ENCODE results near the gene GALNT2.

GALNT2 gene

GRCh38 chr1:230025686-230026085, 41.4 kb upstream of the GALNT2 start:
- Histone ChIP-seq H3K27me3 (ENCODE audit: insufficient read depth, poor library complexity, severe bottlenecking) (no peaks in the 10 kb centered on the region), H3K4me3 (replicated peaks; ENCODE audit: insufficient read depth, low read length) (no peak overlapping the region), H3K27ac (replicated peaks) (no peak overlapping the region)
- DNase-seq (ENCODE audit: low read depth in 1 of 2, low spot score in 1 of 2) = no peak
- TF ChIP-seq POLR2AphosphoS5 (IDR thresholded peaks at IDR 0.05; ENCODE audit: low read depth) = no peak
- TF ChIP-seq REST (IDR thresholded peaks at IDR 0.05; ENCODE audit: insufficient replicate concordance, low read depth) = no peak
- no peak for TF ChIP-seq GABPA (IDR thresholded peaks at IDR 0.05; ENCODE audit: low read depth)
- TF ChIP-seq SPI1 (IDR thresholded peaks at IDR 0.05; ENCODE audit: borderline replicate concordance, low read depth) = no peak
- TF ChIP-seq CTCF (IDR thresholded peaks at IDR 0.05; ENCODE audit: insufficient read depth, low read length) = no peak

GRCh38 chr1:230026139-230026538, 40.9 kb upstream of the GALNT2 start:
- H3K27me3 ChIP-seq (ENCODE audit: insufficient read depth, poor library complexity, severe bottlenecking) = no peaks in the 10 kb centered on the region
- TF ChIP-seq GABPA (IDR thresholded peaks at IDR 0.05; ENCODE audit: low read depth) (no peak), CTCF (IDR thresholded peaks at IDR 0.05; ENCODE audit: insufficient read depth, low read length) (no peak), POLR2AphosphoS5 (IDR thresholded peaks at IDR 0.05; ENCODE audit: low read depth) (no peak), REST (IDR thresholded peaks at IDR 0.05; ENCODE audit: insufficient replicate concordance, low read depth) (no peak), SPI1 (IDR thresholded peaks at IDR 0.05; ENCODE audit: borderline replicate concordance, low read depth) (no peak)
- no peak overlapping the region for H3K4me3 ChIP-seq (replicated peaks; ENCODE audit: insufficient read depth, low read length)
- no peak for DNase-seq (ENCODE audit: low read depth in 1 of 2, low spot score in 1 of 2)
- H3K27ac ChIP-seq (replicated peaks) = no peak overlapping the region

- no peak for DNase-seq (ENCODE audit: low read depth in 1 of 2, low spot score in 1 of 2)
- H3K27me3 ChIP-seq (ENCODE audit: insufficient read depth, poor library complexity, severe bottlenecking) = no peaks in the 10 kb centered on the region
- no peak overlapping the region for H3K4me3 ChIP-seq (replicated peaks; ENCODE audit: insufficient read depth, low read length)
- TF ChIP-seq GABPA (IDR thresholded peaks at IDR 0.05; ENCODE audit: low read depth) = no peak
- no peak for TF ChIP-seq POLR2AphosphoS5 (IDR thresholded peaks at IDR 0.05; ENCODE audit: low read depth)
- TF ChIP-seq SPI1 (IDR thresholded peaks at IDR 0.05; ENCODE audit: borderline replicate concordance, low read depth) = no peak
- no peak for TF ChIP-seq REST (IDR thresholded peaks at IDR 0.05; ENCODE audit: insufficient replicate concordance, low read depth)
- no peak for TF ChIP-seq CTCF (IDR thresholded peaks at IDR 0.05; ENCODE audit: insufficient read depth, low read length)
- H3K27ac ChIP-seq (replicated peaks) = no peak overlapping the region
Measured at GRCh38 chr1:230026572-230026971, 40.5 kb upstream of the GALNT2 start.
